Heart left ventricle (tissue), 16 donors: ENCODE measurements around the gene SESN2. TPM values are rescaled to one million over a fixed set of nuclear protein-coding genes. Genes with fewer than 3 reads are reported as not detected.

Source experiments
- ATAC-seq, 4 donors: fragments of 200-7000 bp; cut with Tn5 transposase; one replicate each; pipeline ENCODE4 v1.9.1; 2020 to 2022; ENCODE audit warnings: moderate library complexity in 4 of 4, mild to moderate bottlenecking in 3 of 4, moderate number of reproducible peaks in 1 of 4
- DNase-seq, 5 donors: peaks; one replicate each; pipeline ENCODE4 v3.0.0-alpha.2; 2020
- H3K27ac ChIP-seq, 12 donors: fragments of 200-600 bp; sonication (generic) in 4 of 12; one replicate each; pipeline versions ENCODE4 v1.5.0 to v1.8.0; 2016 to 2022; ENCODE audit warnings: mild to moderate bottlenecking in 2 of 12
- H3K27me3 ChIP-seq, 9 donors: fragments of 200-600 bp; sonication (generic) in 2 of 9; one replicate each; pipeline versions ENCODE4 v1.5.1 to v1.8.0; 2016 to 2022; ENCODE audit warnings: mild to moderate bottlenecking in 3 of 9
- H3K36me3 ChIP-seq, 9 donors: fragments of 200-600 bp; sonication (generic) in 2 of 9; one replicate each; pipeline versions ENCODE4 v1.5.0 to v1.8.0; 2018 to 2022; ENCODE audit warnings: mild to moderate bottlenecking in 2 of 9
- H3K4me1 ChIP-seq, 12 donors: fragments of 200-600 bp; sonication (generic) in 4 of 12; one replicate each; pipeline versions ENCODE4 v1.5.0 to v1.8.0; 2016 to 2022; ENCODE audit warnings: mild to moderate bottlenecking in 3 of 12
- H3K4me3 ChIP-seq, 12 donors: fragments of 200-600 bp; sonication (generic) in 4 of 12; one replicate each; pipeline versions ENCODE4 v1.5.0 to v1.8.0; 2017 to 2022; ENCODE audit warnings: mild to moderate bottlenecking in 9 of 12, moderate library complexity in 4 of 12
- H3K9me3 ChIP-seq, 12 donors: fragments of 200-600 bp; sonication (generic) in 4 of 12; one replicate each; pipeline versions ENCODE4 v1.5.0 to v1.8.0; 2016 to 2022; ENCODE audit warnings: mild to moderate bottlenecking in 1 of 12
- POLR2A ChIP-seq, 2 donors: fragments of 450-650 bp; IDR thresholded peaks; one replicate each; pipeline ENCODE4 v1.6.1; 2017; ENCODE audit warnings: antibody characterized with exemption in 2 of 2, mild to moderate bottlenecking in 2 of 2, moderate library complexity in 2 of 2
- WGBS, 4 donors: extraction: QIAGEN DNeasy Blood & Tissue Kit in 2 of 4; methylation state at CpG; one replicate each; pipeline versions ENCODE4 v1.1.5 to v1.1.7; 2013 to 2018; 5-methylcytosine and 5-hydroxymethylcytosine counted together
- intact Hi-C, 10 donors: fragments of 100-400 bp; cut with DNase I; formaldehyde crosslinking; loops; one replicate each; pipeline versions ENCODE4 v1.11.1 to v1.14.2; 2022
- polyA plus RNA-seq, 2 donors: library from polyadenylated mRNA; stranded (reverse); fragments of 200-250 nt; gene quantifications; one replicate each; pipeline ENCODE4 v1.2.3, GENCODE V29; 2013
- total RNA-seq, 9 donors: library from RNA; depleted of rRNA in 2 of 9; stranded (reverse); fragments of >200 nt in 2 of 9; fragmentation: NEBNext Ultra II Directional in 3 of 9; extraction: Animal tissue kit (Norgen Biotek cat#: 25700) in 3 of 9; gene quantifications; one replicate each; pipeline versions ENCODE4 v1.1.0 to v1.2.4, GENCODE V29; 2016 to 2023
- TF ChIP-seq, protein P1 (sequence below), 12 donors: fragments of 200-600 bp; sonication (generic) in 4 of 12; IDR thresholded peaks; one replicate each; pipeline versions ENCODE4 v1.5.0 to v1.8.0; 2018 to 2022; ENCODE audit warnings: antibody characterized with exemption in 12 of 12, mild to moderate bottlenecking in 5 of 12
- donor health status: ischemic (EF 13 %, LVEDD 7.1; RV severe dilation, severe dysfunction).
- donor health status: healthy with polysubstance abuse.
- donor health status: DM: no; HTN: yes; CAD: no.
- donor health status: DM: no; HTN: no; CAD: no.
- donor health status: ischemic (EF 25% LVEDD 6.9; RV normal size, moderate dysfunction).
- donor health status: ischemic (EF 25% LVEDD 5.7; RV mildly dilated, moderate dysfunction).
- donor health status: healthy.
- donor health status: DM: yes; HTN: yes; CAD: no.
- donor health status: ischemic (EF 35%, LVEDD 5.7; RV mildly dilated, moderate dysfunction).
- donor health status: nonischemic (EF 11% LVEDD 7.7; RV severe dilation, severe dysfunction).
- donor health status: DM: yes; HTN: yes; CAD: no.
- donor health status: PGD.
- donor health status: ischemic (EF 29% LVEDD 5.4; RV normal size, mild dysfunction).
- donor health status: nonischemic (EF 23%, LVEDD 6.1; RV moderate dilation, normal function).

Gene SESN2
- total and polyA plus RNA-seq, 11 donors = 2.1 to 8.8 (median 4.7) TPM

DNA sequence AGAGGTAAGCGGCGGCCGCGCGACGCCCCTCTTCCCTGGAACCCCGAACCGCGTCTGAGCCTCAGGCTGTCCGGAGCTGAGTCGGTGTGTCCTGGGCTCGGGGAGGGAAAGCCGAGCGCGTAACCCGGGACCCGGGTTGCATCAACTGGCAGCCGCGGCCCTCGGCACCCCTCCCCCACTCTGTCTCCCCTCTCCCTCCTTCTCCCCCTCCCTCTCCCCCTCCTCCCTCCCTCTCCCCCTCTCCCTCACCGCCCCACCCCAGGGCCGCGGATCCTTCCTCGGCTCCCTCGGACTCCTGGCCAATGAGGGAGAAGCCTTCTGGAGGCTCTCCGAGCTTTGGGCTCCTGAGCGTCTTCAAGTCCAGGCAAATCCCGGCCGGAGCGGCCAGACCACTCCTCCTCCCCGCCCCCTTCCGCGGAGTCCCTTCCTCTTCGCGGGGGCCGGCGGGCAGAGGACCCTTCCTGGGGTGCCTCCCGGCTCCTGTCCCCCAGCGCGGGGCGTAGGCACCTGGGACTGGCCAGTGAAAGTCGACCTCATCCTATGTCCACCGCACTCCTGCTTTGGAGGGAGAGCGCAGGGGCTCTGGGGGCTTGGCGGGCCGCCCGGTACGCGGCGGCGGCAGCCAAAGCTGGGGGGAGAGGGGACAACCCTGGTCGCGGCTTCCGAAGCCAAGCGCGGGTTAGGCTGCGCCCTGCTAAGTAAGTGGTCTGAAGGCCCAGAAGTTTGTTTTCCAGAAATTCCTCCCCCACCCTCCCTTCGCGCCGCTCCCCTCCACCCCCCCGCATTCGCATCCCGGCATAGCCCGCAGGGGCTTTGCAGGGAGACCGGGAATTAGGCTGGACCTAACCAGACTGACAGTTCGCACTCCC is 850 bp downstream of the SESN2 start:
- Histone ChIP-seq H3K27me3 (no peaks in the 10 kb centered on the region), H3K36me3 (no peaks in the 10 kb centered on the region), H3K27ac (peak overlapping the region in 11 of 12 donors; percentile 78 to 98 (median 87)), H3K9me3 (no peaks in the 10 kb centered on the region), H3K4me1 (peaks cover 0 to 47% (median 22%) of the 10 kb centered on the region in 12 donors), H3K4me3 (peak overlapping the region; percentile 58 to 99 (median 96))
- TF ChIP-seq POLR2A (IDR thresholded peaks at IDR 0.05) = no peak
- TF ChIP-seq, protein P1, sequence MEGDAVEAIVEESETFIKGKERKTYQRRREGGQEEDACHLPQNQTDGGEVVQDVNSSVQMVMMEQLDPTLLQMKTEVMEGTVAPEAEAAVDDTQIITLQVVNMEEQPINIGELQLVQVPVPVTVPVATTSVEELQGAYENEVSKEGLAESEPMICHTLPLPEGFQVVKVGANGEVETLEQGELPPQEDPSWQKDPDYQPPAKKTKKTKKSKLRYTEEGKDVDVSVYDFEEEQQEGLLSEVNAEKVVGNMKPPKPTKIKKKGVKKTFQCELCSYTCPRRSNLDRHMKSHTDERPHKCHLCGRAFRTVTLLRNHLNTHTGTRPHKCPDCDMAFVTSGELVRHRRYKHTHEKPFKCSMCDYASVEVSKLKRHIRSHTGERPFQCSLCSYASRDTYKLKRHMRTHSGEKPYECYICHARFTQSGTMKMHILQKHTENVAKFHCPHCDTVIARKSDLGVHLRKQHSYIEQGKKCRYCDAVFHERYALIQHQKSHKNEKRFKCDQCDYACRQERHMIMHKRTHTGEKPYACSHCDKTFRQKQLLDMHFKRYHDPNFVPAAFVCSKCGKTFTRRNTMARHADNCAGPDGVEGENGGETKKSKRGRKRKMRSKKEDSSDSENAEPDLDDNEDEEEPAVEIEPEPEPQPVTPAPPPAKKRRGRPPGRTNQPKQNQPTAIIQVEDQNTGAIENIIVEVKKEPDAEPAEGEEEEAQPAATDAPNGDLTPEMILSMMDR (IDR thresholded peaks at IDR 0.05) = no peak
- ATAC-seq (peak; percentile 18 to 67 (median 58)), DNase-seq (peak; percentile 81 to 86 (median 84))
- intact Hi-C loops = loop anchor here in 5 of 10 donors (2.0 to 10.0 kb wide), 5 partner anchors 65 to 345 kb away; partner anchors contain the start of gene MED18 (in 3 of the 5)
- 0 to 1% (median 0%) methylated on average over 39 to 66 of the region's 66 CpGs for WGBS, 4 donors

DNA sequence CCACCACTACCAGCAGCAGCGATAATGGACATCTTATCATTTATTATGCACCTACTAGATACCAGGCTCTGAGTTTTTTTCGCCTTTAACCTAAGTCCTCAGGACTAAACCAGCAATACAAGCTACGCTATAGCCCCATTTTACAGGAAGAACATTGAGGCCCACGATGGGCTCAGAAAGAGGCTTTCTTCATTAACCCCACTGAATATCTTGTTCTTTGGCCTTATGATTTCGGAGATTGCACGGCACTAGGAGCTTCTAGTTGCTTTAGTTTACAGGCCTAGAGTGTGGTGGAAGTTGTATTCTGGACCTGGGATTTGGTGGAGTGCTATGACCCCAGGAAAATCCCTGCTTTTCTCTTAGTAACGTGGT is 1.5 kb downstream of the SESN2 start:
- intact Hi-C loops = loop anchor here in 2 of 10 donors (2.0 to 5.0 kb wide), 2 partner anchors 66 to 67 kb away; partner anchors contain the start of gene MED18 (in 1 of the 2)
- WGBS, 4 donors = 58 to 61% (median 60%) methylated on average over 7 of the region's 7 CpGs
- TF ChIP-seq POLR2A (IDR thresholded peaks at IDR 0.05) = no peak
- TF ChIP-seq, protein P1 (IDR thresholded peaks at IDR 0.05) = no peak

DNA sequence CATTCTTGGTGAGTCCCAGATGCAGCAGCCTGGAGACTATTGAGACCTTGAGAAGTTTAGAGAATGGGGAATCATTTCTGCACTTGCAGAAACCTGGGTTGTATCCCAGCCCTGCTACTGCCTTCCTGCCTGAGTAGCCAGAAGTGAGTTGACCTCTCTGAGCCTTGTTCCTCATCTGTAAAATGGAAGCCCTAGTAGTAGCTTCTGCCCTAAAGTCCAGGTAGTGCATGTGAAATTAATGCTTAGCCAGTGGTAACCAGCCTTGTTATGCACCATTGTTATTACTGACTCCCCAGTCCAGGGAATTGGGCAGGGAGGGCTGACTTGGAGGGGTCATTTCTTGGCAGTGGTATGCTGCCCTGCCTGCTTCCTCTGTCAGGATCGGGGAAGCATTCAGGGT is 5.6 kb downstream of the SESN2 start:
- no peak overlapping the region for H3K27ac ChIP-seq
- H3K9me3 ChIP-seq = no peaks in the 10 kb centered on the region
- ATAC-seq = no peak
- no peaks in the 10 kb centered on the region for H3K27me3 ChIP-seq
- no peak for DNase-seq
- intact Hi-C loops = loop anchor here in 2 of 10 donors (5.0 kb wide), 1 partner anchor 62 kb away; the partner anchor contains the start of gene MED18 (in 2 of the 2)
- peaks cover 0 to 57% (median 32%) of the 10 kb centered on the region in 12 donors for H3K4me1 ChIP-seq
- TF ChIP-seq, protein P1 (IDR thresholded peaks at IDR 0.05) = no peak
- TF ChIP-seq POLR2A (IDR thresholded peaks at IDR 0.05) = no peak
- H3K4me3 ChIP-seq = no peak overlapping the region
- peaks cover 0 to 10% (median 4%) of the 10 kb centered on the region in 9 donors for H3K36me3 ChIP-seq
- 75 to 89% (median 81%) methylated on average over 1 of the region's 1 CpG for WGBS, 4 donors

More for the DNA sequence above, 1.5 kb downstream of the SESN2 start:
- peak overlapping the region; percentile 58 to 99 (median 96) for H3K4me3 ChIP-seq
- H3K9me3 ChIP-seq = no peaks in the 10 kb centered on the region
- H3K27me3 ChIP-seq = no peaks in the 10 kb centered on the region
- no peak for DNase-seq
- H3K36me3 ChIP-seq = no peaks in the 10 kb centered on the region
- ATAC-seq = no peak
- peaks cover 0 to 50% (median 22%) of the 10 kb centered on the region in 12 donors for H3K4me1 ChIP-seq
- peak overlapping the region in 6 of 12 donors; percentile 83 to 98 (median 88) for H3K27ac ChIP-seq

DNA sequence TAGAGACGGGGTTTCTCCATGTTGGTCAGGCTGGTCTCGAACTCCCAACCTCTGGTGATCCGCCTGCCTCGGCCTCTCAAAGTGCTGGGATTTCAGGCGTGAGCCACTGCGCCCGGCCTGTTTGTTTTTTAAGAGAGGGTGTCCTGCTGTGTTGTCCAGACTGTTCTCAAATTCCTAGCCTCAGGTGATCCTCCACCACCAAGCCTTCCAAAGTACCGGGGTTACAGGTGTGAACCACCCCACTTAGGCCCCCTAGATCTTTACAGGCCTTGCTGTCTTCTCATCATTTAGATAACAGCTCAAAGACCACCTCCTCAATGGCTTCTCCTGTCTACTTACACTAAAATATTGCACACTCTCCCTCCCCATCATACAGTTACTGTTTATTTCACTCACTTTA is 6.3 kb downstream of the SESN2 start:
- DNase-seq = no peak
- H3K27me3 ChIP-seq = no peaks in the 10 kb centered on the region
- TF ChIP-seq, protein P1 (IDR thresholded peaks at IDR 0.05) = no peak
- no peak for TF ChIP-seq POLR2A (IDR thresholded peaks at IDR 0.05)
- H3K36me3 ChIP-seq = peaks cover 0 to 14% (median 5%) of the 10 kb centered on the region in 9 donors
- peaks cover 0 to 57% (median 30%) of the 10 kb centered on the region in 12 donors for H3K4me1 ChIP-seq
- WGBS, 4 donors = 90 to 94% (median 91%) methylated on average over 8 of the region's 8 CpGs
- intact Hi-C loops = loop anchor here in 1 of 10 donors (5.0 kb wide), 1 partner anchor 62 kb away; the partner anchor contains the start of gene MED18
- H3K27ac ChIP-seq = no peak overlapping the region
- H3K4me3 ChIP-seq = no peak overlapping the region
- H3K9me3 ChIP-seq = no peaks in the 10 kb centered on the region
- ATAC-seq = no peak
